Gastroesophageal sphincter (tissue), 3 donors: ENCODE results near the gene HCFC1.

Experiments used
- POLR2A ChIP-seq, 2 donors: fragments of 450-650 bp; IDR thresholded peaks; one replicate each; pipeline ENCODE4 v1.6.1; 2017; ENCODE audit warnings: antibody characterized with exemption in 2 of 2, mild to moderate bottlenecking in 2 of 2, moderate library complexity in 1 of 2
- POLR2AphosphoS5 ChIP-seq: sonication (generic); formaldehyde crosslinking; IDR thresholded peaks from one replicate; pipeline ENCODE4 v1.6.1; 2017; ENCODE audit warnings: antibody characterized with exemption
- TF ChIP-seq, protein P1 (sequence below), 4 experiments: fragments of 200-600 bp in 2 of 4; fragments of 450-650 bp in 2 of 4; sonication (generic) in 1 of 4; IDR thresholded peaks; one replicate each; pipeline ENCODE4 v1.5.1; 2017 to 2019; ENCODE audit warnings: antibody characterized with exemption in 4 of 4, mild to moderate bottlenecking in 2 of 4, moderate library complexity in 2 of 4

- TF ChIP-seq, protein P1, sequence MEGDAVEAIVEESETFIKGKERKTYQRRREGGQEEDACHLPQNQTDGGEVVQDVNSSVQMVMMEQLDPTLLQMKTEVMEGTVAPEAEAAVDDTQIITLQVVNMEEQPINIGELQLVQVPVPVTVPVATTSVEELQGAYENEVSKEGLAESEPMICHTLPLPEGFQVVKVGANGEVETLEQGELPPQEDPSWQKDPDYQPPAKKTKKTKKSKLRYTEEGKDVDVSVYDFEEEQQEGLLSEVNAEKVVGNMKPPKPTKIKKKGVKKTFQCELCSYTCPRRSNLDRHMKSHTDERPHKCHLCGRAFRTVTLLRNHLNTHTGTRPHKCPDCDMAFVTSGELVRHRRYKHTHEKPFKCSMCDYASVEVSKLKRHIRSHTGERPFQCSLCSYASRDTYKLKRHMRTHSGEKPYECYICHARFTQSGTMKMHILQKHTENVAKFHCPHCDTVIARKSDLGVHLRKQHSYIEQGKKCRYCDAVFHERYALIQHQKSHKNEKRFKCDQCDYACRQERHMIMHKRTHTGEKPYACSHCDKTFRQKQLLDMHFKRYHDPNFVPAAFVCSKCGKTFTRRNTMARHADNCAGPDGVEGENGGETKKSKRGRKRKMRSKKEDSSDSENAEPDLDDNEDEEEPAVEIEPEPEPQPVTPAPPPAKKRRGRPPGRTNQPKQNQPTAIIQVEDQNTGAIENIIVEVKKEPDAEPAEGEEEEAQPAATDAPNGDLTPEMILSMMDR (IDR thresholded peaks at IDR 0.05) = no peak
- TF ChIP-seq POLR2A (IDR thresholded peaks at IDR 0.05) (no peak), POLR2AphosphoS5 (no peak)
These were observed 61.2 kb downstream of the HCFC1 start for GRCh38 chrX:153910446-153910845.
